ENCODE results near the gene CANX. TPM values are rescaled to one million over a fixed set of nuclear protein-coding genes. Genes with fewer than 3 reads are reported as not detected.

CANX gene
- total RNA-seq, 2 experiments from 2014 or later = 164 to 451 TPM

GRCh38 chr5:179749857-179750508, 51.2 kb downstream of the CANX start:
- POLR2A ChIA-PET = no interaction called here

DNA sequence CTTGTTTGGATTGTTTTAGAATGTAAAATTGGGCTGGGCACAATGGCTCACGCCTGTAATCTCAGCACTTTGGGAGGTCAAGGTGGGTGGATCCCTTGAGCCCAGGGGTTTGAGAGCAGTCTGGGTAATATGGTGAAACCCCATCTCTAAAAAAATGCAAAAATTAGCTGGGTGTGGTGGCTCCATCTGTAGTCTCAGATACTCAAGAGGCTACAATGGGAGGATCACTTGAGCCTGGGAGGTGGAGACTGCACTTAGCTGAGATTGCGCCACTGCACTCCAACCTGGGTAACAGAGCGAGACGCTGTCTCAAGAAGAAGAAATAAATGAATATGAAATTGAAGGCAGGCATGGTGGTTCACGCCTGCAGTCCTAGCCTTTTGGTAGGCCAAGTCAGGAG, 55.2 kb downstream of the CANX start:
- POLR2A ChIA-PET = interaction anchor here (0.6 kb wide), 1 partner anchor 40 kb away, joined by 3 read pairs; the partner anchor contains the start of gene LTC4S
- H3K27ac ChIP-seq (ENCODE audit: low read depth, low read length, poor library complexity, severe bottlenecking) = no peak overlapping the region
- H3K4me2 ChIP-seq (ENCODE audit: low read length) = no peak overlapping the region
- H3K4me3 ChIP-seq (ENCODE audit: low read depth, low read length, poor library complexity, severe bottlenecking) = no peak overlapping the region
- no TSS peak for BruUV-seq (replicated peaks)
- intact Hi-C loops (cut with micrococcal nuclease; ENCODE audit: unreplicated experiment) = no loop called here
- H4K20me1 ChIP-seq (ENCODE audit: insufficient read depth, low read length) = peaks cover 3% of the 10 kb centered on the region; the same call in 1 of the 2 replicates
- DNase-seq (ENCODE audit: low spot score) = no peak
- no peaks in the 10 kb centered on the region for H3K9me2 ChIP-seq (ENCODE audit: insufficient read depth, low read length)
- H2AFZ ChIP-seq (ENCODE audit: low read length) = no peak overlapping the region
- no peaks in the 10 kb centered on the region for H3K9me3 ChIP-seq (ENCODE audit: low read length)
- no peaks in the 10 kb centered on the region for H3K4me1 ChIP-seq (ENCODE audit: insufficient read depth, low read length, poor library complexity, severe bottlenecking)
- CTCF ChIA-PET (ENCODE audit: unreplicated experiment) = no interaction called here
- H3K79me2 ChIP-seq (ENCODE audit: insufficient read depth, low read depth, low read length) = peaks cover 86% of the 10 kb centered on the region
- peaks cover 29% of the 10 kb centered on the region for H3K36me3 ChIP-seq (ENCODE audit: insufficient read depth, low read length)
- TF ChIP-seq, protein P1, sequence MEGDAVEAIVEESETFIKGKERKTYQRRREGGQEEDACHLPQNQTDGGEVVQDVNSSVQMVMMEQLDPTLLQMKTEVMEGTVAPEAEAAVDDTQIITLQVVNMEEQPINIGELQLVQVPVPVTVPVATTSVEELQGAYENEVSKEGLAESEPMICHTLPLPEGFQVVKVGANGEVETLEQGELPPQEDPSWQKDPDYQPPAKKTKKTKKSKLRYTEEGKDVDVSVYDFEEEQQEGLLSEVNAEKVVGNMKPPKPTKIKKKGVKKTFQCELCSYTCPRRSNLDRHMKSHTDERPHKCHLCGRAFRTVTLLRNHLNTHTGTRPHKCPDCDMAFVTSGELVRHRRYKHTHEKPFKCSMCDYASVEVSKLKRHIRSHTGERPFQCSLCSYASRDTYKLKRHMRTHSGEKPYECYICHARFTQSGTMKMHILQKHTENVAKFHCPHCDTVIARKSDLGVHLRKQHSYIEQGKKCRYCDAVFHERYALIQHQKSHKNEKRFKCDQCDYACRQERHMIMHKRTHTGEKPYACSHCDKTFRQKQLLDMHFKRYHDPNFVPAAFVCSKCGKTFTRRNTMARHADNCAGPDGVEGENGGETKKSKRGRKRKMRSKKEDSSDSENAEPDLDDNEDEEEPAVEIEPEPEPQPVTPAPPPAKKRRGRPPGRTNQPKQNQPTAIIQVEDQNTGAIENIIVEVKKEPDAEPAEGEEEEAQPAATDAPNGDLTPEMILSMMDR (conservative IDR thresholded peaks at IDR 0.05; ENCODE audit: low read length) = no peak
- no peak for TF ChIP-seq EZH2phosphoT487 (IDR thresholded peaks at IDR 0.05; ENCODE audit: borderline replicate concordance, low read depth, low read length)

More at GRCh38 chr5:179749857-179750508, 51.2 kb downstream of the CANX start:
- Histone ChIP-seq H3K27ac (ENCODE audit: low read depth, low read length, poor library complexity, severe bottlenecking) (no peak overlapping the region), H2AFZ (ENCODE audit: low read length) (no peak overlapping the region), H4K20me1 (ENCODE audit: insufficient read depth, low read length) (no peaks in the 10 kb centered on the region), H3K79me2 (ENCODE audit: insufficient read depth, low read depth, low read length) (peaks cover 83% of the 10 kb centered on the region), H3K4me1 (ENCODE audit: insufficient read depth, low read length, poor library complexity, severe bottlenecking) (no peaks in the 10 kb centered on the region), H3K9me2 (ENCODE audit: insufficient read depth, low read length) (no peaks in the 10 kb centered on the region), H3K4me3 (ENCODE audit: low read depth, low read length, poor library complexity, severe bottlenecking) (no peak overlapping the region), H3K9me3 (ENCODE audit: low read length) (no peaks in the 10 kb centered on the region), H3K4me2 (ENCODE audit: low read length) (no peak overlapping the region), H3K36me3 (ENCODE audit: insufficient read depth, low read length) (peaks cover 56% of the 10 kb centered on the region)
- intact Hi-C loops (cut with micrococcal nuclease; ENCODE audit: unreplicated experiment) = no loop called here
- DNase-seq (ENCODE audit: low spot score) = no peak
- no TSS peak for BruUV-seq (replicated peaks)
- TF ChIP-seq, protein P1 (conservative IDR thresholded peaks at IDR 0.05; ENCODE audit: low read length) = no peak
- no peak for TF ChIP-seq EZH2phosphoT487 (IDR thresholded peaks at IDR 0.05; ENCODE audit: borderline replicate concordance, low read depth, low read length)
- CTCF ChIA-PET (ENCODE audit: unreplicated experiment) = no interaction called here

DNA sequence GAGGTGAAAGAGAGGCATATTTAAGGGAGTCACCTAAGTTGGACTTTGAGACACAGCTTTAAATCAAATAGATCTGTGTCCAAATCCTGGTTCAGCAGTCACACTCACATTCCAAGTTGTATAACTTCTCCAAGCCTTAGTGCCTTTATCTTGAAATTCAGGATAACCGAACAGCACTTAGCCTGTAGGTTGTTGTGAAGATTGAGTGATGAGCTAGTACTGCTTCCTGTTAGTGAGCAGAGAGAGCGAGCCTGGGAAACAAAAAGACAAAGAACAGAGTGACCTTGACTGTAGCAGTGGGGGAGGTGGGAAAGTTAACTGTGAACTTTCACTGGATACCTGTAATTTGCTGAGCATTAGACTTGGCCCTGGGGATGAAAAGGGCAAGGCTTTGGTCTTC, 56.3 kb downstream of the CANX start:
- no peak overlapping the region for H3K4me2 ChIP-seq (ENCODE audit: low read length)
- DNase-seq (ENCODE audit: low spot score) = no peak
- H3K9me3 ChIP-seq (ENCODE audit: low read length) = no peaks in the 10 kb centered on the region
- POLR2A ChIA-PET = interaction anchor here (0.7 to 1.4 kb wide), 3 partner anchors 8 to 16 kb away, joined by 3 to 4 read pairs (median 4); no protein-coding TSS in a partner anchor
- CTCF ChIA-PET (ENCODE audit: unreplicated experiment) = interaction anchor here (1.0 kb wide), 1 partner anchor 41 kb away, joined by 3 read pairs; no protein-coding TSS in a partner anchor
- intact Hi-C loops (cut with micrococcal nuclease; ENCODE audit: unreplicated experiment) = no loop called here
- no peak overlapping the region for H2AFZ ChIP-seq (ENCODE audit: low read length)
- no peaks in the 10 kb centered on the region for H3K9me2 ChIP-seq (ENCODE audit: insufficient read depth, low read length)
- H3K79me2 ChIP-seq (ENCODE audit: insufficient read depth, low read depth, low read length) = peaks cover 89% of the 10 kb centered on the region
- no peak overlapping the region for H3K4me3 ChIP-seq (ENCODE audit: low read depth, low read length, poor library complexity, severe bottlenecking)
- H3K36me3 ChIP-seq (ENCODE audit: insufficient read depth, low read length) = peaks cover 27% of the 10 kb centered on the region
- H3K4me1 ChIP-seq (ENCODE audit: insufficient read depth, low read length, poor library complexity, severe bottlenecking) = no peaks in the 10 kb centered on the region
- no peak for TF ChIP-seq EZH2phosphoT487 (IDR thresholded peaks at IDR 0.05; ENCODE audit: borderline replicate concordance, low read depth, low read length)
- TF ChIP-seq, protein P1 (conservative IDR thresholded peaks at IDR 0.05; ENCODE audit: low read length) = no peak
- BruUV-seq (replicated peaks) = no TSS peak
- H3K27ac ChIP-seq (ENCODE audit: low read depth, low read length, poor library complexity, severe bottlenecking) = no peak overlapping the region
- peaks cover 10% of the 10 kb centered on the region; the same call in 1 of the 2 replicates for H4K20me1 ChIP-seq (ENCODE audit: insufficient read depth, low read length)
